PC-9 (cell line): ENCODE data around the gene GPR45.

Experiments used
- CTCF ChIP-seq: fragments of 200-600 bp; sonication (generic); conservative IDR thresholded peaks from 2 replicates; pipeline ENCODE4 v1.6.1; 2017; ENCODE audit warnings: mixed run types, antibody characterized with exemption, mild to moderate bottlenecking, moderate library complexity
- EZH2 ChIP-seq: fragments of 200-600 bp; sonication (generic); IDR thresholded peaks from 2 replicates; pipeline ENCODE4 v1.8.0; 2017; ENCODE audit warnings: antibody characterized with exemption, low read depth

GRCh38 chr2:105241443-105241842 lies at the start of gene GPR45:
- TF ChIP-seq CTCF (no peak), EZH2 (no peak)
